HCT116 (cell line): ENCODE results near the gene PPP1R1B. TPM values are rescaled to one million over a fixed set of nuclear protein-coding genes. Genes with fewer than 3 reads are reported as not detected.

Source experiments
- ATAC-seq: fragments of 200-7000 bp; cut with Tn5 transposase; 2 replicates; pipeline ENCODE4 v1.9.1; 2020; ENCODE audit warnings: mild to moderate bottlenecking, moderate library complexity
- BruUV-seq: library from RNA; stranded (reverse); fragments of 400-500 nt; replicated peaks from 2 replicates; lab custom pipeline; 2021; lab: Mats Ljungman, UMichigan
- CTCF ChIA-PET: fragments of 300-600 bp; sonication (Branson Sonifier 250); formaldehyde crosslinking; loops from one replicate; lab custom pipeline; 2021; ENCODE audit warnings: antibody characterized with exemption; lab: Charles Lee
- POLR2A ChIA-PET: fragments of 300-600, 350-600 bp; sonication (Branson Sonifier 250); formaldehyde crosslinking; loops from one replicate; lab custom pipeline; 2021; ENCODE audit warnings: antibody characterized with exemption; lab: Charles Lee
- RAD21 ChIA-PET, 2 experiments: fragments of 300-600 bp; sonication (Branson Sonifier 250); formaldehyde crosslinking; loops; one replicate each; lab custom pipeline; 2023; ENCODE audit warnings: low total read pairs in 2 of 2; ENCODE audit not compliant: uncharacterized antibody in 2 of 2, unreplicated experiment in 2 of 2, low non-redundant PET in 1 of 2; lab: Charles Lee
- DNase-seq: peaks from one replicate; pipeline ENCODE4 v3.0.0-alpha.2; 2010; ENCODE audit warnings: low read depth, low spot score
- H2AFZ ChIP-seq: fragments of 200-600 bp; shearing (Covaris generic), sonication (generic); 2 replicates; pipeline ENCODE4 v1.6.1; 2017; ENCODE audit warnings: low read depth, mixed run types, mixed read lengths, antibody characterized with exemption, low read length; ENCODE audit not compliant: poor library complexity, severe bottlenecking
- H3K27ac ChIP-seq: 2 replicates; pipeline ENCODE4 v1.5.1; 2012; ENCODE audit warnings: low read depth, low read length
- H3K27me3 ChIP-seq: fragments of 200-600 bp; sonication (generic); 2 replicates; pipeline ENCODE4 v1.6.1; 2016; ENCODE audit warnings: mixed run types, low read length, mixed read lengths; ENCODE audit not compliant: insufficient read depth
- H3K36me3 ChIP-seq, 2 experiments: fragments of 200-500 bp in 1 of 2; fragments of 200-600 bp in 1 of 2; sonication (Bioruptor generic) in 1 of 2; sonication (generic) in 1 of 2; 2 replicates each; pipeline versions ENCODE4 v1.5.1 to v1.6.1; 2014 to 2016; ENCODE audit warnings: low read length in 2 of 2, inconsistent platforms in 1 of 2, mixed read lengths in 1 of 2, mixed run types in 1 of 2; ENCODE audit not compliant: insufficient read depth in 2 of 2, control insufficient read depth in 1 of 2
- H3K4me1 ChIP-seq, 2 experiments: fragments of 200-600 bp in 1 of 2; sonication (generic) in 1 of 2; 2 replicates each; pipeline versions ENCODE4 v1.5.1 to v1.6.1; 2012 to 2017; ENCODE audit warnings: low read length in 2 of 2, inconsistent platforms in 1 of 2, mild to moderate bottlenecking in 1 of 2, mixed read lengths in 1 of 2, mixed run types in 1 of 2, moderate library complexity in 1 of 2; ENCODE audit not compliant: insufficient read depth in 2 of 2, control insufficient read depth in 1 of 2
- H3K4me2 ChIP-seq: fragments of 200-600 bp; sonication (generic); 2 replicates; pipeline ENCODE4 v1.6.1; 2017; ENCODE audit warnings: mixed run types, low read length, mixed read lengths
- H3K4me3 ChIP-seq, 2 experiments: fragments of 200-600 bp in 1 of 2; sonication (generic) in 1 of 2; replicated peaks in 1 of 2; 2 replicates each; pipeline ENCODE4 v1.5.1; 2011 to 2016; ENCODE audit warnings: low read length in 2 of 2, control low read depth in 1 of 2, low read depth in 1 of 2, mild to moderate bottlenecking in 1 of 2, mixed read lengths in 1 of 2, mixed run types in 1 of 2
- H3K79me2 ChIP-seq: fragments of 200-600 bp; sonication (generic); 2 replicates; pipeline ENCODE4 v1.6.1; 2017; ENCODE audit warnings: mild to moderate bottlenecking, mixed run types, low read length, moderate library complexity, mixed read lengths; ENCODE audit not compliant: insufficient read depth
- H3K9ac ChIP-seq: fragments of 200-600 bp; sonication (generic); 2 replicates; pipeline ENCODE4 v1.6.1; 2016; ENCODE audit warnings: low read length, mixed read lengths
- H3K9me2 ChIP-seq: fragments of 200-600 bp; sonication (generic), shearing (Covaris generic); 2 replicates; pipeline ENCODE4 v1.6.1; 2017; ENCODE audit warnings: mixed run types, mild to moderate bottlenecking, moderate library complexity; ENCODE audit not compliant: insufficient read depth
- H3K9me3 ChIP-seq, 2 experiments: fragments of 200-500 bp in 1 of 2; fragments of 200-600 bp in 1 of 2; sonication (Bioruptor generic) in 1 of 2; sonication (generic) in 1 of 2; 2 replicates each; pipeline ENCODE4 v1.6.1; 2014 to 2017; ENCODE audit warnings: low read length in 2 of 2, mixed read lengths in 2 of 2, inconsistent platforms in 1 of 2, low read depth in 1 of 2, mild to moderate bottlenecking in 1 of 2, mixed run types in 1 of 2, moderate library complexity in 1 of 2; ENCODE audit not compliant: control insufficient read depth in 1 of 2, insufficient read depth in 1 of 2
- H4K20me1 ChIP-seq: fragments of 200-600 bp; sonication (generic), shearing (Covaris generic); 2 replicates; pipeline ENCODE4 v1.6.1; 2017; ENCODE audit warnings: mixed run types, mild to moderate bottlenecking, moderate library complexity; ENCODE audit not compliant: insufficient read depth
- CBX3 ChIP-seq: IDR thresholded peaks from 2 replicates; pipeline ENCODE4 v1.6.1; 2012; ENCODE audit warnings: low read depth
- ELF1 ChIP-seq: IDR thresholded peaks from 2 replicates; pipeline ENCODE4 v1.6.1; 2012; ENCODE audit warnings: low read depth, borderline replicate concordance
- POLR2A ChIP-seq: IDR thresholded peaks from 2 replicates; pipeline ENCODE4 v1.7.0; 2011; ENCODE audit warnings: borderline replicate concordance; ENCODE audit not compliant: insufficient read depth, insufficient read length; ENCODE audit errors: extremely low read depth
- TCF7L2 ChIP-seq: IDR thresholded peaks from 2 replicates; pipeline ENCODE4 v1.7.0; 2011; ENCODE audit warnings: borderline replicate concordance, inconsistent platforms; ENCODE audit not compliant: insufficient read depth, insufficient read length; ENCODE audit errors: extremely low read depth
- YY1 ChIP-seq: IDR thresholded peaks from 2 replicates; pipeline ENCODE4 v1.6.1; 2011; ENCODE audit warnings: low read length, low read depth, moderate library complexity, mild to moderate bottlenecking; ENCODE audit not compliant: insufficient replicate concordance; ENCODE audit errors: extremely low read depth
- ZFX ChIP-seq: fragments of 450-650 bp; IDR thresholded peaks from 2 replicates; pipeline ENCODE4 v1.6.1; 2017
- intact Hi-C: fragments of 100-400 bp; cut with micrococcal nuclease; formaldehyde crosslinking; loops from 2 replicates; pipeline ENCODE4 v1.10.0; 2022
- total RNA-seq: library from RNA; stranded (reverse); gene quantifications from one replicate; pipeline ENCODE4 v1.2.1, GENCODE V29; 2021; ENCODE audit not compliant: unreplicated experiment
- TF ChIP-seq, protein P1 (sequence below): IDR thresholded peaks from 2 replicates; pipeline ENCODE4 v1.6.1; 2012
- TF ChIP-seq, protein P2 (sequence below), 3 experiments: fragments of 200-600 bp in 1 of 3; sonication (generic) in 1 of 3; IDR thresholded peaks in 2 of 3; conservative IDR thresholded peaks in 1 of 3; 2 replicates each; pipeline ENCODE4 v1.5.1; 2012 to 2017; ENCODE audit warnings: low read depth in 2 of 3, low read length in 2 of 3, antibody characterized with exemption in 1 of 3, borderline replicate concordance in 1 of 3, control low read depth in 1 of 3, mild to moderate bottlenecking in 1 of 3, mixed read lengths in 1 of 3, mixed run types in 1 of 3, moderate library complexity in 1 of 3; ENCODE audit not compliant: insufficient read depth in 1 of 3

The PPP1R1B gene
- total RNA-seq, 1 experiment from 2014 or later, result 0.49 TPM

DNA sequence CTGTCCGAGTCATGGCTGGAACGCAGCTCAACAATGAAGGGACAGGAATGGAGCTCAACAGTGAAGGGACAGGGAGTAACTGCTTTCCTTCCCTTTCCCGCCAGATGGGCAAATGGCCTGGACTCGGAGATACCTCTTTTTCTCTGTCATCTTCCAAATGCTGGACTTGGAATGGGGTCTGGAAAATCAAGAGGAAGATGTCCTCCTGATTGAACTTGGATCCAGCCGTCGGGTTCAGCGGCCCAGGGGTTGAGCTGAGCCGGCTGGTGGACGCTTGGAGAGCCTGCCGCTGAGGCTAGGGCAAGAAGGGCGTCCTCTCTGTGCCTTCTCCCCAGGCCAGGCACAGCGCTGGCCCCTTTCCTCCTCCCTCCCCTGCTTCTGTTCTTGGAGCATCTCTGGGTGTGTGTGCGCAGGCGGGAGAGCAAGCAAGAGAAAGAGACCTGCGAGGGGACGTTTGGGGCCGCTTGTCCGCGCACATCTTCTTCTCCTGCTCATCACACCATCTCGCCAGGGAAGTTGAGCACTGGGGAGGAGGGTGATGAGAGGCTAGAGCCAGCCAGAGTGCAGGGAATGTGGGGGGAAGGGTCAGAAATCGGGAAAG is 25.7 kb upstream of the PPP1R1B start:
- no peak overlapping the region for H3K4me3 ChIP-seq
- no peaks in the 10 kb centered on the region for H3K4me1 ChIP-seq
- H3K9me2 ChIP-seq, result no peaks in the 10 kb centered on the region
- H3K36me3 ChIP-seq, result no peaks in the 10 kb centered on the region
- BruUV-seq, result no TSS peak
- ATAC-seq (no peak), DNase-seq (no peak)
- no peaks in the 10 kb centered on the region for H3K79me2 ChIP-seq
- TF ChIP-seq TCF7L2, result no peak
- TF ChIP-seq, protein P1, sequence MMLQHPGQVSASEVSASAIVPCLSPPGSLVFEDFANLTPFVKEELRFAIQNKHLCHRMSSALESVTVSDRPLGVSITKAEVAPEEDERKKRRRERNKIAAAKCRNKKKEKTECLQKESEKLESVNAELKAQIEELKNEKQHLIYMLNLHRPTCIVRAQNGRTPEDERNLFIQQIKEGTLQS, result no peak
- no peak for TF ChIP-seq CBX3
- TF ChIP-seq ELF1, result no peak
- TF ChIP-seq YY1, result no peak
- TF ChIP-seq, protein P2, sequence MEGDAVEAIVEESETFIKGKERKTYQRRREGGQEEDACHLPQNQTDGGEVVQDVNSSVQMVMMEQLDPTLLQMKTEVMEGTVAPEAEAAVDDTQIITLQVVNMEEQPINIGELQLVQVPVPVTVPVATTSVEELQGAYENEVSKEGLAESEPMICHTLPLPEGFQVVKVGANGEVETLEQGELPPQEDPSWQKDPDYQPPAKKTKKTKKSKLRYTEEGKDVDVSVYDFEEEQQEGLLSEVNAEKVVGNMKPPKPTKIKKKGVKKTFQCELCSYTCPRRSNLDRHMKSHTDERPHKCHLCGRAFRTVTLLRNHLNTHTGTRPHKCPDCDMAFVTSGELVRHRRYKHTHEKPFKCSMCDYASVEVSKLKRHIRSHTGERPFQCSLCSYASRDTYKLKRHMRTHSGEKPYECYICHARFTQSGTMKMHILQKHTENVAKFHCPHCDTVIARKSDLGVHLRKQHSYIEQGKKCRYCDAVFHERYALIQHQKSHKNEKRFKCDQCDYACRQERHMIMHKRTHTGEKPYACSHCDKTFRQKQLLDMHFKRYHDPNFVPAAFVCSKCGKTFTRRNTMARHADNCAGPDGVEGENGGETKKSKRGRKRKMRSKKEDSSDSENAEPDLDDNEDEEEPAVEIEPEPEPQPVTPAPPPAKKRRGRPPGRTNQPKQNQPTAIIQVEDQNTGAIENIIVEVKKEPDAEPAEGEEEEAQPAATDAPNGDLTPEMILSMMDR (IDR thresholded peaks at IDR 0.05 in 2 of 3, conservative IDR thresholded peaks at IDR 0.05 in 1 of 3; ENCODE audit: borderline replicate concordance in 1 of 3, insufficient read depth in 1 of 3, low read depth in 2 of 3, low read length in 2 of 3), result no peak
- no peak for TF ChIP-seq ZFX
- TF ChIP-seq POLR2A, result no peak
- no peaks in the 10 kb centered on the region for H4K20me1 ChIP-seq
- ChIA-PET POLR2A (no interaction called here), RAD21 (no interaction called here), CTCF (no interaction called here)
- H3K27ac ChIP-seq, result no peak overlapping the region
- H3K4me2 ChIP-seq, result no peak overlapping the region
- H3K9ac ChIP-seq, result no peak overlapping the region
- intact Hi-C loops, result no loop called here
- H2AFZ ChIP-seq, result no peak overlapping the region
- H3K27me3 ChIP-seq, result peaks cover 56% of the 10 kb centered on the region
- no peaks in the 10 kb centered on the region for H3K9me3 ChIP-seq
